ENCODE results near the gene CCDC80. TPM values are rescaled to one million over a fixed set of nuclear protein-coding genes. Genes with fewer than 3 reads are reported as not detected.

Gene CCDC80
- total RNA-seq, 1 donor from 2014 or later = 0.86 TPM

- no peaks in the 10 kb centered on the region for H3K27me3 Mint-ChIP-seq (ENCODE audit: unreplicated experiment)
- H3K27ac Mint-ChIP-seq (ENCODE audit: unreplicated experiment) = no peak overlapping the region
- H3K36me3 Mint-ChIP-seq (ENCODE audit: unreplicated experiment) = no peaks in the 10 kb centered on the region
- H3K4me1 Mint-ChIP-seq (ENCODE audit: low read depth, unreplicated experiment) = no peaks in the 10 kb centered on the region
- no peak for TF ChIP-seq CTCF (IDR thresholded peaks at IDR 0.05; ENCODE audit: partially characterized antibody, unreplicated experiment)
- no peaks in the 10 kb centered on the region for H3K9me3 Mint-ChIP-seq (ENCODE audit: unreplicated experiment)
- no peak for DNase-seq
- H3K4me3 Mint-ChIP-seq (ENCODE audit: unreplicated experiment) = no peak overlapping the region
Observed at GRCh38 chr3:112607863-112608262, 33.1 kb downstream of the CCDC80 start.

GRCh38 chr3:112606098-112606497 lies 34.8 kb downstream of the CCDC80 start:
- no peaks in the 10 kb centered on the region for H3K4me1 Mint-ChIP-seq (ENCODE audit: low read depth, unreplicated experiment)
- DNase-seq = no peak
- no peak overlapping the region for H3K4me3 Mint-ChIP-seq (ENCODE audit: unreplicated experiment)
- no peaks in the 10 kb centered on the region for H3K36me3 Mint-ChIP-seq (ENCODE audit: unreplicated experiment)
- no peaks in the 10 kb centered on the region for H3K27me3 Mint-ChIP-seq (ENCODE audit: unreplicated experiment)
- H3K27ac Mint-ChIP-seq (ENCODE audit: unreplicated experiment) = no peak overlapping the region
- no peaks in the 10 kb centered on the region for H3K9me3 Mint-ChIP-seq (ENCODE audit: unreplicated experiment)
- no peak for TF ChIP-seq CTCF (IDR thresholded peaks at IDR 0.05; ENCODE audit: partially characterized antibody, unreplicated experiment)

DNA sequence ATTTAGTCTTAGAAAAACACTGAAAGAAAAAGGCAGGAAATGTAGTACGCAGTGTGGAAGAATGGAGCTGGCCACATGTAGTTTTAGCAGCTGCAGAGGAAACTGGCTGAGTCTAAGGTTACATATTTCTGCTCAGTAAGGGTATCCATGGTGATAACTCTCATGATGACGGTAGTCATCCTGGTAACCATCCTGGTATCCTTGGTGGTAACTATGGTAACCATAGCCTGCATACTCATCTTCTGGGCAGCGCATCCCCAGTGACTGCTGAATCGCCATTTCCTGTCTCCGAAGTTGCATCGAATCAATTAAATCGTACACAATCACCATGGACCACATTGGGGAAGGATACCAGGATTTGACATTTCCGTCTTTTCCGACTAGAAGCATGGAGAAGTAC lies 35.7 kb downstream of the CCDC80 start:
- no peak for TF ChIP-seq CTCF (IDR thresholded peaks at IDR 0.05; ENCODE audit: partially characterized antibody, unreplicated experiment)
- Mint-ChIP-seq H3K27me3 (ENCODE audit: unreplicated experiment) (no peaks in the 10 kb centered on the region), H3K9me3 (ENCODE audit: unreplicated experiment) (no peaks in the 10 kb centered on the region), H3K27ac (ENCODE audit: unreplicated experiment) (no peak overlapping the region), H3K4me1 (ENCODE audit: low read depth, unreplicated experiment) (no peaks in the 10 kb centered on the region), H3K4me3 (ENCODE audit: unreplicated experiment) (no peak overlapping the region), H3K36me3 (ENCODE audit: unreplicated experiment) (no peaks in the 10 kb centered on the region)
- DNase-seq = no peak

GRCh38 chr3:112604536-112604935 lies 36.4 kb downstream of the CCDC80 start:
- Mint-ChIP-seq H3K36me3 (ENCODE audit: unreplicated experiment) (no peaks in the 10 kb centered on the region), H3K4me1 (ENCODE audit: low read depth, unreplicated experiment) (no peaks in the 10 kb centered on the region)

More at GRCh38 chr3:112604536-112604935, 36.4 kb downstream of the CCDC80 start:
- Mint-ChIP-seq H3K9me3 (ENCODE audit: unreplicated experiment) (no peaks in the 10 kb centered on the region), H3K27me3 (ENCODE audit: unreplicated experiment) (no peaks in the 10 kb centered on the region), H3K27ac (ENCODE audit: unreplicated experiment) (no peak overlapping the region), H3K4me3 (ENCODE audit: unreplicated experiment) (no peak overlapping the region)
- no peak for TF ChIP-seq CTCF (IDR thresholded peaks at IDR 0.05; ENCODE audit: partially characterized antibody, unreplicated experiment)
- no peak for DNase-seq
